Left lung (tissue), 10 donors: ENCODE results near the gene LDLRAD1. TPM values are rescaled to one million over a fixed set of nuclear protein-coding genes. Genes with fewer than 3 reads are reported as not detected.
"Not testable (repeated sequence)": the region's sequence is repeated elsewhere in the genome, so short reads cannot be mapped to it uniquely, and the experiment has no call there.

ENCODE experiments used
- ATAC-seq: fragments of 200-7000 bp; cut with Tn5 transposase; one replicate; pipeline ENCODE4 v1.9.1; 2020; ENCODE audit warnings: moderate library complexity
- DNase-seq, 4 donors: peaks; one replicate each; pipeline ENCODE4 v3.0.0-alpha.2; 2013 to 2020
- H3K27ac ChIP-seq, 2 donors: fragments of 200-600 bp; sonication (generic) in 1 of 2; one replicate each; pipeline versions ENCODE4 v1.5.0 to v1.8.0; 2020 to 2021
- H3K27me3 ChIP-seq, 2 donors: fragments of 200-600 bp; sonication (generic) in 1 of 2; one replicate each; pipeline versions ENCODE4 v1.5.0 to v1.8.0; 2020 to 2021
- H3K36me3 ChIP-seq, 2 donors: fragments of 200-600 bp; sonication (generic) in 1 of 2; one replicate each; pipeline versions ENCODE4 v1.5.0 to v1.8.0; 2020 to 2021
- H3K4me1 ChIP-seq, 2 donors: fragments of 200-600 bp; one replicate each; pipeline ENCODE4 v1.8.0; 2021
- H3K4me3 ChIP-seq, 2 donors: fragments of 200-600 bp; sonication (generic) in 1 of 2; one replicate each; pipeline versions ENCODE4 v1.5.0 to v1.8.0; 2020 to 2021; ENCODE audit warnings: mild to moderate bottlenecking in 1 of 2
- H3K9me3 ChIP-seq, 2 donors: fragments of 200-600 bp; sonication (generic) in 1 of 2; one replicate each; pipeline versions ENCODE4 v1.5.0 to v1.8.0; 2020 to 2021
- intact Hi-C, 2 donors: fragments of 100-400 bp; cut with DNase I; formaldehyde crosslinking; loops; one replicate each; pipeline versions ENCODE4 v1.11.2 to v1.14.2; 2022
- polyA plus RNA-seq, 6 donors: library from polyadenylated mRNA; unstranded; fragments of 120-200 nt; gene quantifications; one replicate each; pipeline ENCODE4 v1.2.1, GENCODE V29; 2013; ENCODE audit not compliant: insufficient read length in 6 of 6
- total RNA-seq, 2 donors: library from RNA; stranded (reverse); fragmentation: NEBNext Ultra II Directional; extraction: Animal tissue kit (Norgen Biotek cat#: 25700); gene quantifications; one replicate each; pipeline ENCODE4 v1.2.1, GENCODE V29; 2021
- TF ChIP-seq, protein P1 (sequence below), 2 donors: fragments of 200-600 bp; sonication (generic) in 1 of 2; IDR thresholded peaks; one replicate each; pipeline versions ENCODE4 v1.5.0 to v1.8.0; 2021; ENCODE audit warnings: antibody characterized with exemption in 2 of 2
- donor health status: DM: no; HTN: yes; CAD: no.
- donor health status: DM: no; HTN: no; CAD: no.

The LDLRAD1 gene
- total and polyA plus RNA-seq, 8 donors: 0.68 to 6.9 (median 3.9) TPM; not detected in 1

DNA sequence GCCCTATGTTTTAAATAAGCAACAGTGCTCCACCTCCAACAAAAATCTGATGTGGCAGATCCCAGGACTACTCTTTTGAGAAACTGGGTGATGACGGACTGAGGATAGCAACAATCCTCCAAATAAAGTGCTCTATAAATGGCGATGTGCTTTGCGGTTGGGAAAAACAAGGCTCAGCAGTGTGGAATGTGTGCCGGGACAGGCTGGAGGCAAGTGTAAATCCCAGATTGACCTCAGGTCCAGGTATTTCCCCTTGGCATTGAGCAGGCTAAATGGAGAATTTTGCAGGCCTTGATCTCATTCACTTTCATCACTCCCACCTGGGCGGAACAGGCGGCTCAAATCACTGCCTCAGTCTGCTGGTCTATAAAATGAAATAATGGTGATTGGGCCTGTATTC is 36.8 kb downstream of the LDLRAD1 start:
- Histone ChIP-seq H3K27me3 (no peaks in the 10 kb centered on the region), H3K9me3 (no peaks in the 10 kb centered on the region), H3K36me3 (no peaks in the 10 kb centered on the region), H3K27ac (no peak overlapping the region), H3K4me1 (peaks cover 0 to 13% of the 10 kb centered on the region in 2 donors), H3K4me3 (no peak overlapping the region)
- intact Hi-C loops: no loop called here
- no peak for DNase-seq
- TF ChIP-seq, protein P1, sequence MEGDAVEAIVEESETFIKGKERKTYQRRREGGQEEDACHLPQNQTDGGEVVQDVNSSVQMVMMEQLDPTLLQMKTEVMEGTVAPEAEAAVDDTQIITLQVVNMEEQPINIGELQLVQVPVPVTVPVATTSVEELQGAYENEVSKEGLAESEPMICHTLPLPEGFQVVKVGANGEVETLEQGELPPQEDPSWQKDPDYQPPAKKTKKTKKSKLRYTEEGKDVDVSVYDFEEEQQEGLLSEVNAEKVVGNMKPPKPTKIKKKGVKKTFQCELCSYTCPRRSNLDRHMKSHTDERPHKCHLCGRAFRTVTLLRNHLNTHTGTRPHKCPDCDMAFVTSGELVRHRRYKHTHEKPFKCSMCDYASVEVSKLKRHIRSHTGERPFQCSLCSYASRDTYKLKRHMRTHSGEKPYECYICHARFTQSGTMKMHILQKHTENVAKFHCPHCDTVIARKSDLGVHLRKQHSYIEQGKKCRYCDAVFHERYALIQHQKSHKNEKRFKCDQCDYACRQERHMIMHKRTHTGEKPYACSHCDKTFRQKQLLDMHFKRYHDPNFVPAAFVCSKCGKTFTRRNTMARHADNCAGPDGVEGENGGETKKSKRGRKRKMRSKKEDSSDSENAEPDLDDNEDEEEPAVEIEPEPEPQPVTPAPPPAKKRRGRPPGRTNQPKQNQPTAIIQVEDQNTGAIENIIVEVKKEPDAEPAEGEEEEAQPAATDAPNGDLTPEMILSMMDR (IDR thresholded peaks at IDR 0.05): no peak
- no peak for ATAC-seq

GRCh38 chr1:53979712-53980450 is 38.1 kb downstream of the LDLRAD1 start:
- no peak for DNase-seq
- H3K9me3 ChIP-seq: no peaks in the 10 kb centered on the region
- TF ChIP-seq, protein P1 (IDR thresholded peaks at IDR 0.05): no peak
- intact Hi-C loops: no loop called here
- H3K27ac ChIP-seq: no peak overlapping the region
- H3K27me3 ChIP-seq: no peaks in the 10 kb centered on the region
- H3K36me3 ChIP-seq: no peaks in the 10 kb centered on the region
- H3K4me1 ChIP-seq: peaks cover 0 to 13% of the 10 kb centered on the region in 2 donors
- no peak overlapping the region for H3K4me3 ChIP-seq
- ATAC-seq: no peak

- no peak overlapping the region for H3K4me3 ChIP-seq
- ATAC-seq (no peak), DNase-seq (no peak)
- intact Hi-C loops: no loop called here
- no peak overlapping the region for H3K27ac ChIP-seq
- H3K9me3 ChIP-seq: no peaks in the 10 kb centered on the region
- H3K36me3 ChIP-seq: peaks cover 0 to 8% of the 10 kb centered on the region in 2 donors
- H3K27me3 ChIP-seq: no peaks in the 10 kb centered on the region
- no peaks in the 10 kb centered on the region for H3K4me1 ChIP-seq
- TF ChIP-seq, protein P1 (IDR thresholded peaks at IDR 0.05): no peak
Observed at GRCh38 chr1:53975861-53976260, 42.1 kb downstream of the LDLRAD1 start.

DNA sequence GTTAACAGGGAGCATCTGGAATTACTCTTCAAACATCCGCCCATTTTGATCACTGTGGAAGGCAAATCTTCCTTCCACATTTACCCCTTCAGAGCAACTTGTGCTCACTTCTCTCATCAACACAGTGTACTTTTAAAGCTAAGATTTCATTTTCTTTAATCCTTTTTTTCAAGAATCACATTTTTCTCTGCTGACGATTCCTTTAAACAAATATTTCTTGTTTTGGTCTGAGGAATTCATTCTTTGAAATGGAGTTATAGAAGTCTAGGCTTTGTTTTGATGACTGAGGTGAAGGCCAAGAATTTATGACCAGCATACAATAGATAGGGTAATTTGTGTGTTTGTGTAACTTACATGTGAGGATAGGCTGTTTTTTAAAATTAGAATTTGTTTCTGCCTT is 46.3 kb downstream of the LDLRAD1 start:
- Histone ChIP-seq H3K27ac (no peak overlapping the region), H3K4me3 (no peak overlapping the region), H3K27me3 (no peaks in the 10 kb centered on the region), H3K9me3 (no peaks in the 10 kb centered on the region), H3K4me1 (no peaks in the 10 kb centered on the region), H3K36me3 (peaks cover 0 to 48% of the 10 kb centered on the region in 2 donors)
- TF ChIP-seq, protein P1 (IDR thresholded peaks at IDR 0.05): no peak
- intact Hi-C loops: no loop called here
- ATAC-seq (no peak), DNase-seq (no peak)

- intact Hi-C loops: not testable (repeated sequence)
- H3K36me3 ChIP-seq: peaks cover 0 to 68% of the 10 kb centered on the region in 2 donors
Observed at GRCh38 chr1:53969323-53969722, 48.7 kb downstream of the LDLRAD1 start.

DNA sequence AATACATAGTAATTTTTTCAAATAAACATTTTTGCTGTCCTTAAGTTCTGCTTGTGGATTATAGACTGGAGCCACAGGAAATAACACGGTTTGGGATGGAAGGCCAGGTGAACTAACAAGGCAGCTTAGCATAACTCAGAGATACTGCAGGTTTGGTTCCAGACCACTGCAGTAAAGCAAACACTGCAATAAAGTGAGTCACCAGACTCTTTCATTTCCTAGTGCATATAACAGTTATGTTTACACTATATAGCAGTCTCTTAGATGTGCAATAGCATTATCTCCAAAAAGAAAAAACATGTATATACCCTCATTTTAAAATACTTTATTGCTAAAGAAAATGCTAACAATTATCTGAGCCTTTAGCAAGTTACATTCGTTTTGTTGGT is 49.9 kb downstream of the LDLRAD1 start:
- DNase-seq: no peak
- intact Hi-C loops: no loop called here
- ATAC-seq: peak; percentile 27
- no peak overlapping the region for H3K27ac ChIP-seq
- no peaks in the 10 kb centered on the region for H3K9me3 ChIP-seq
- H3K4me3 ChIP-seq: no peak overlapping the region
- peaks cover 0 to 78% of the 10 kb centered on the region in 2 donors for H3K36me3 ChIP-seq
- no peaks in the 10 kb centered on the region for H3K4me1 ChIP-seq
- H3K27me3 ChIP-seq: no peaks in the 10 kb centered on the region
- TF ChIP-seq, protein P1 (IDR thresholded peaks at IDR 0.05): no peak

More at GRCh38 chr1:53969323-53969722, 48.7 kb downstream of the LDLRAD1 start:
- not testable (repeated sequence) for H3K9me3 ChIP-seq, H3K27me3 ChIP-seq, DNase-seq, H3K4me3 ChIP-seq, ATAC-seq, H3K4me1 ChIP-seq, H3K27ac ChIP-seq
